Transverse colon (tissue), 4 donors: Measurements from ENCODE around the gene TBL1XR1.

Experiments used
- EP300 ChIP-seq: sonication (generic); formaldehyde crosslinking; IDR thresholded peaks from one replicate; pipeline ENCODE4 v1.6.1; 2017; ENCODE audit warnings: antibody characterized with exemption, low read depth
- POLR2AphosphoS5 ChIP-seq, 3 donors: sonication (generic); formaldehyde crosslinking; IDR thresholded peaks; one replicate each; pipeline ENCODE4 v1.6.1; 2016; ENCODE audit warnings: antibody characterized with exemption in 3 of 3
- TF ChIP-seq, protein P1 (sequence below), 5 experiments: fragments of 200-600 bp in 3 of 5; fragments of 450-650 bp in 2 of 5; sonication (generic) in 3 of 5; IDR thresholded peaks; 1 replicate in 2 of 5; 2 replicates in 3 of 5; pipeline ENCODE4 v1.5.1; 2016 to 2017; ENCODE audit warnings: antibody characterized with exemption in 5 of 5, inconsistent platforms in 3 of 5, mild to moderate bottlenecking in 2 of 5, moderate library complexity in 1 of 5

GRCh38 chr3:177085794-177086193 is 111.5 kb downstream of the TBL1XR1 start:
- TF ChIP-seq, protein P1, sequence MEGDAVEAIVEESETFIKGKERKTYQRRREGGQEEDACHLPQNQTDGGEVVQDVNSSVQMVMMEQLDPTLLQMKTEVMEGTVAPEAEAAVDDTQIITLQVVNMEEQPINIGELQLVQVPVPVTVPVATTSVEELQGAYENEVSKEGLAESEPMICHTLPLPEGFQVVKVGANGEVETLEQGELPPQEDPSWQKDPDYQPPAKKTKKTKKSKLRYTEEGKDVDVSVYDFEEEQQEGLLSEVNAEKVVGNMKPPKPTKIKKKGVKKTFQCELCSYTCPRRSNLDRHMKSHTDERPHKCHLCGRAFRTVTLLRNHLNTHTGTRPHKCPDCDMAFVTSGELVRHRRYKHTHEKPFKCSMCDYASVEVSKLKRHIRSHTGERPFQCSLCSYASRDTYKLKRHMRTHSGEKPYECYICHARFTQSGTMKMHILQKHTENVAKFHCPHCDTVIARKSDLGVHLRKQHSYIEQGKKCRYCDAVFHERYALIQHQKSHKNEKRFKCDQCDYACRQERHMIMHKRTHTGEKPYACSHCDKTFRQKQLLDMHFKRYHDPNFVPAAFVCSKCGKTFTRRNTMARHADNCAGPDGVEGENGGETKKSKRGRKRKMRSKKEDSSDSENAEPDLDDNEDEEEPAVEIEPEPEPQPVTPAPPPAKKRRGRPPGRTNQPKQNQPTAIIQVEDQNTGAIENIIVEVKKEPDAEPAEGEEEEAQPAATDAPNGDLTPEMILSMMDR (IDR thresholded peaks at IDR 0.05), result no peak
- no peak for TF ChIP-seq POLR2AphosphoS5 (IDR thresholded peaks at IDR 0.05)
- TF ChIP-seq EP300, result no peak
